Head of caudate nucleus (tissue), 42 donors: Measurements from ENCODE around the gene COL4A1.

ENCODE experiments used
- DNase-seq, 42 donors: peaks; one replicate each; pipeline versions ENCODE4 v3.0.0 to v3.0.0-alpha.2; 2020 to 2021; ENCODE audit warnings: mixed read lengths in 7 of 42
- intact Hi-C: fragments of 100-400 bp; cut with DNase I; formaldehyde crosslinking; loops from one replicate; pipeline ENCODE4 v1.15.0; 2022

COL4A1 gene

DNA sequence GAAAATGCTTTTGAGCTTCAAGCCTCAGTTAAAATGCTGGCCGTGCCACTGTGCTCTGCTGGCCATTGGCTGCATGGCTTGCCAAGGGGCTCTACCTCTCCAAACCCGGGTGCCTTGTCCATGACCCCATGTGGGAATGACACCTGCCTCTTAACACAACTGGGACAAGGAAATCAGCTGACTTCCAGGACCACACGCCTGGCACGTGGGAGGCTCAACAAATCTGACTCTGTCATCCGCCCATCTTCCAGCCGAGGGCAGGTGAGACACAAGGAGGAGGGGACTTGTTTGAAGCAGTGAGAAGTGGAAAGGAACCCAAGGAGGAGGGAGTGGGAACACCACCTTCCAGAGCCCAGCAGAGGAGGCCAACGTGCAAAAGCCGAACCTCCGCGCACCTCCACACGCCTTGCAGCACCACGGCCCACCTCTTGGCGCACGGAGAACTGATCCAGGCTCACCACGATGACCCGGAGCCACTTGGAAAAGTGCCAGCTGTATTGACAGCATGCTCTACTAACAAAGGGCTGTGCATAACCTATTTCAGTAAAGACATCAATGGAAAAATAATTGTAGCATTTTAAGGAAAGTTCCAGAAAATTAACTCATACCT is 38.3 kb downstream of the COL4A1 start:
- intact Hi-C loops = no loop called here
- DNase-seq = peak in 3 of 42 donors; percentile 14 to 36 (median 33)

DNA sequence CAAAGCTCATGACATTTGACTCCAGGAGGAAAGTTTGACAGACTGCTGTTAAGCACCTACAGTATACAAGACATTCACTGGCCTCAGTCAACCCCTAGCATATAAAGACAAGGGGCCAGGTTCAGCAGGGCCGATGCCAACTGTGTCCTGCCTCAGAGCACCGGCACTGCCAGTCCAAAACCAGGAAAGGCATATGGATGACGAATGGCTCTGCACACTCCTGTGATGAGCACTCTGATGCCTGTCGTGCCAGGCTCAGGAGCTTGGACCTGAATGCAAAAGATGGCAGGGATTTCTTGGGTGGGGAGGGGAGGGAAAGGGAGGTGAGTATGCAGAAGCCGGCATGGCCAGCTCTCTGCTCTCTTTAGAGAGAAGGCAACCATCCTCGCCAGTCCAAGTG is 38.9 kb downstream of the COL4A1 start:
- DNase-seq = peak in 2 of 42 donors; percentile 16 to 25
- intact Hi-C loops = no loop called here

- DNase-seq = peak in 3 of 42 donors; percentile 11 to 33 (median 25)
Measured at GRCh38 chr13:110266983-110267382, 40.0 kb downstream of the COL4A1 start.

GRCh38 chr13:110266431-110266809 is 40.5 kb downstream of the COL4A1 start:
- intact Hi-C loops = no loop called here

More at GRCh38 chr13:110266983-110267382, 40.0 kb downstream of the COL4A1 start:
- intact Hi-C loops = no loop called here

DNA sequence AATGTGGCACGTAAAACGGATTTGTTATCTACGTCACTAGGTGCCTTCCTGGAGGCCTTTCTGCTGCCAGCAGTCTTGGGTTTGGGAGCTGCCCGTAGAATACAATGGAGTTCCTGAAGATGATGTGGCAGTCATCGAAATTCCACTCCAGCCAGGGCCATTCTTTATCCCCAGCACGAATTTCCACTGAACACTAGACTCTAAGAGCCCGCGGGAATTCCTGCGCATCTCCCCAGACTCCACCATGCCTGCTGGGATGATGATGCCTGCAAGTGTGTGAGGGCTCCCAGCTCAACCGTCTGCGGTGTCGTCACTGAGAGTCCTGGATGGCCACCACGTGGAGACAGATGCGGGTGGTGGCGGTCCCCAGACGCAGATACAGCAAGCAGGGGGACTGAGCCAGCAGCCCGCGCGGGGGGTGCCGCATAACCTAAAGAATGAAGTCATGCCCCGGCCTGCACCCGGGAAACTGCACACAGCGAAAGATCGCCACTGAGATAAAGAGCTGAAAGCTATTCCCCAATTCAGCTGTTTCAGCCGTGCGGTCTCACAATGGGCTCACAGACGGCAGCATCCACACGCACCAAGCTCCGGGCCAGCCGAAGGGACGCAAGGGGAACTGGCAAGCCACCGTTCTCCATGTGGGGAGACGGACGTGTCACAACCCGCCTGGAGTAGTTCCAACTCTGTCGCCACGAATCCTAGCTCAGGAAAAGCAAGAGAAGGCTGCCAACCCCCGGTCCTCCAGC is 41.1 kb downstream of the COL4A1 start:
- intact Hi-C loops = no loop called here
- peak in 22 of 42 donors; percentile 8 to 56 (median 27) for DNase-seq

More at GRCh38 chr13:110266431-110266809, 40.5 kb downstream of the COL4A1 start:
- peak in 3 of 42 donors; percentile 23 to 42 (median 34) for DNase-seq

DNA sequence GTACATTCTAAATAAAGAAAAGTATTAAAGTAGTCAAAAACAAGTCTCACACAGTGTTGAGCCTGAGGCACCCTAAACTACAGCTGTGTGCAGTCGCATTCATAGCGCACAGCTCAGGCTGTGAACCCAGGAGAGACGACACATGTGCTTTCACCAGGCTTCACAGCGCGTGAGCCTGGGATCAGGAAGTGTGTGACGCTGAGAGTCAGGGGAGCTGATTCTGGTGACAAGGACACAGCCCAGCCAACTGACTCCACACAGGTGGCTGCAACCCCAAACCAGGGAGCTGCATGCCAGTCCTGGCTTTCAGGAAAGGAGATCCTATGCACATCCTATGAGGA is 41.6 kb downstream of the COL4A1 start:
- DNase-seq = no peak
- intact Hi-C loops = no loop called here

DNA sequence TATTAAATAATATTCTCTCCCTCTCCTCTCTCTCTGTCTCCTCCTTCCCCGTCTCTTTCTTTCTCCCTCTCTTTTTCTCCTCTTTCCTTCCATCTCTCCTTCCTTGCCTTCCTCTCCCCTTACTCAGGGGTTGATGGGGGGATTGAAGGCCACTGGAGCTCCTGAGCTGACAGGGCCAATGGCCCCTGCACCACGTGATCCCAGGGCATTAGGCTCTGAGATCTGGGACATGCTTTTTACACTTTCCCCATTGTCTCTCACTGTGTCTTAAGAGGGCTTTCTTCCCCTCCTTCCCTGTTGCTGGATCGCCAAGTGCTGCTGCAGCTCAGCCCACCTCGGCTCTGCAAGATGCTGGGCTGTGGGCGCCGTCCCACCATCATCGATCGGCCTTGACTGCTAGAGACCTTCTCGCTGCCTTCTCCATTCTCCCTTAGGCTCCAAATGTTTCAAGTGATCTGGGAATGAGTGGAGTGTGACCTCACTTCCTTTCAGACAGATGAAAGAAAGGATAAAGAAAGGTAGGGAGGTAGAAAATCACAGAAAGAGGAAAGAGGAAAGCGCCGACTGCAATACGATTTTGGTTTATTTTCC is 42.2 kb downstream of the COL4A1 start:
- intact Hi-C loops = no loop called here
- peak in 1 of 42 donors; percentile 25 for DNase-seq

- no peak for DNase-seq
- intact Hi-C loops = no loop called here
Measured at GRCh38 chr13:110263888-110264287, 43.1 kb downstream of the COL4A1 start.

DNA sequence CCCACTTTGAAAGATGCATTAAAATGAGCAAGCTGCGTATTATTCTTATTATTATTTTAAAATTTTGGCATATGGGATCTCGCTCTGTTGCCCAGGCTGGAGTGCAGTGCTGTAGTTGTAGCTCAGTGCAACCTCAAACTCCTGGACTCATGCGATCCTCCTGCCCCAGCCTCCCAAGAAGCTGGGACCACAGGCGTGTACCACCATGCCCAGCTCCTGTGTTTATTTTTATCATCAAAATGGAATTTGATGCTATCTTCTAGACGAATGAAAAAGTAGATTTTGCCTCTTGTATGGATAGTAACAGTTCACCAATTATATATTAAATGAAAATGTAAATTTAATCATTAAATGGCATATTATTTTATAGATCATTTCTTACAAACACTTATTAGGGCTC is 43.6 kb downstream of the COL4A1 start:
- intact Hi-C loops = no loop called here
- no peak for DNase-seq

DNA sequence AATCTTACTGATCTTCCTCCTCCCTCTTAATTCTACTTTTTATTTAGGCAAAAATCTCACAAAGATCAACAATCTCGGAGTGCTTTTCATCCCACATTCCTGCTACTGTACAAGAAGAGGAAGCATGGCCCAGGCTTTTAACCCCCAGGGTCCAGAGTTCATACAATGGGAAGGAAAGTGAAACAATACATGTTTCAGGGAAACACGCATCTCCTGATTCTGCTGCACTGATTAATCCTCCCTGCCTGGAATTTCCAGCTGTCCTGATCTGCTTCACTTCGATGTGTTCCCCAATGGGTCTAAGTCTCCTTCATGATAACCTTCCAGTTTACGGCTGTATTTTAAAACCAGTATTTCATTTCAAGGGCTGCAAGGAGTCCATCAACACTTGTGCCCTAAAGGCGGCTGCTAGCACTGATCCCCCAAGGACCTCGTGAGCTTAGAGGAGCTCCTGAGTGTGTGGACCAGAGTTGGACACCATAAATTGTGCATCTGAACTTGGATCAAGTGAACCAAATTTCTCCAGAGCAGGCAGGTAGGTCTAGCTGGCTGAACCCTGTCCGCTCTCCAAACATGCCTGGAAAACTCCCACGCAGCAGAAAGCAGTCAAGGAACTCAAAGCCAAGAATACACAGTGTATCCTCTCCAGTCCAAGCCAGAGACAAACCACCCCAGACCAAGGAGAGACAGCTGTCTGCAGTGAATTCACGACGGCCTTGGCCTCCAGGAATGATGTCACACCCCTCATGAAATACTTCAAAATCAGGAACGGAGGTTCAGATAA is 44.3 kb downstream of the COL4A1 start:
- intact Hi-C loops = no loop called here
- no peak for DNase-seq

- intact Hi-C loops = no loop called here
- no peak for DNase-seq
Measured at GRCh38 chr13:110262082-110262436, 44.9 kb downstream of the COL4A1 start.

- DNase-seq = no peak
- intact Hi-C loops = no loop called here
Measured at GRCh38 chr13:110261166-110262081, 45.5 kb downstream of the COL4A1 start.

- DNase-seq = no peak
- intact Hi-C loops = no loop called here
Measured at GRCh38 chr13:110259651-110260050, 47.3 kb downstream of the COL4A1 start.

DNA sequence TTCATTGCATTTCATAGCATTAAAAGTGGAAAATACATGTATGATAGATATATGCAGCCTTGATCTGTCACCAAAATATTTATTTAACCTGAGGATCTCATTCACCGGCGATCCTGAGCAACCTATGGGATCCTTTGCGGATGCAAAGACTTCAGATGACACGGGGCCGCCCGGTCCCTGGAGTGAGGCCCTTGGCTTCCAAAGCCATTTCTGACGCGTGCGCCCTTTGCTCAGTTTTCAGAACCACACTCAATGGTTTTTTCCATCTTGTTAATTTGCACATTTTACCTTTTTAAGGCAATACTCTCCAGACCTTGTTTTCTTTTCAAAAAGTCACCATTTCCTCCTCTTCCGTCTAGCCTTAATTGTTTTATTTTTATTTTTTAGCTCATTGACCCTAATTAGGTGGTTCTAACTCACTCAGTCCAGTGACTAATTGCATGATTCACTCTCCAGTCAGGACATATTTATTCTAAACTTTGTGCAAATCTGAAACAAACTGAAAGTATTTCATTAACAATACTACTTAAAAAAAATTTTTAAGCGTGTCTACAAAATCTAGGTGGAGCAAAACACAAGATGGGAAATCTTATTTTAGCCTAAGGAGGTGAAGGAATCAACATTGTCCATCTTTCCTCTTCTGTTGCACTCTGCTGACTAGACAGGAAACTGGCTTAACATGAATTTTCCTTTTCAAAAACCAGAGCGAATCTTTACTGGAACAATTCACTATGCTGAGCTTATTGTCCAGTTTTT is 47.9 kb downstream of the COL4A1 start:
- intact Hi-C loops = no loop called here
- DNase-seq = no peak

GRCh38 chr13:110257408-110257807 is 49.5 kb downstream of the COL4A1 start:
- intact Hi-C loops = no loop called here

GRCh38 chr13:110256126-110256905 is 50.6 kb downstream of the COL4A1 start:
- DNase-seq = no peak
- intact Hi-C loops = no loop called here

More at GRCh38 chr13:110257408-110257807, 49.5 kb downstream of the COL4A1 start:
- no peak for DNase-seq
